Small intestine (tissue), 7 donors: ENCODE measurements around the gene KRTAP9-1. TPM values are rescaled to one million over a fixed set of nuclear protein-coding genes. Genes with fewer than 3 reads are reported as not detected.
"Not testable (repeated sequence)": the region's sequence is repeated elsewhere in the genome, so short reads cannot be mapped to it uniquely, and the experiment has no call there.

Experiments
- DNase-seq, 2 donors: peaks; one replicate each; pipeline versions ENCODE4 v3.0.0 to v3.0.0-alpha.2; 2013
- FAIRE-seq: peaks from 2 replicates; lab custom pipeline; 2012; peaks lifted over from hg19 to GRCh38; lab: Jason Lieb, UNC
- H3K27ac ChIP-seq, 3 donors: one replicate each; pipeline ENCODE4 v1.5.1; 2013; ENCODE audit warnings: low read length in 2 of 3, mild to moderate bottlenecking in 2 of 3, control low read depth in 1 of 3, inconsistent platforms in 1 of 3, low read depth in 1 of 3, moderate library complexity in 1 of 3
- H3K27me3 ChIP-seq, 3 donors: one replicate each; pipeline ENCODE4 v1.6.1; 2013; ENCODE audit warnings: low read length in 3 of 3, inconsistent platforms in 1 of 3; ENCODE audit not compliant: control insufficient read depth in 3 of 3, insufficient read depth in 3 of 3
- H3K36me3 ChIP-seq, 3 donors: one replicate each; pipeline ENCODE4 v1.6.1; 2013; ENCODE audit warnings: low read length in 3 of 3, inconsistent platforms in 1 of 3, low read depth in 1 of 3, mild to moderate bottlenecking in 1 of 3, moderate library complexity in 1 of 3; ENCODE audit not compliant: control insufficient read depth in 3 of 3, insufficient read depth in 2 of 3
- H3K4me1 ChIP-seq, 3 donors: one replicate each; pipeline ENCODE4 v1.6.1; 2013; ENCODE audit warnings: low read length in 2 of 3, inconsistent platforms in 1 of 3, low read depth in 1 of 3, mild to moderate bottlenecking in 1 of 3, moderate library complexity in 1 of 3; ENCODE audit not compliant: control insufficient read depth in 3 of 3, insufficient read depth in 2 of 3
- H3K4me3 ChIP-seq, 3 donors: one replicate each; pipeline ENCODE4 v1.5.1; 2013; ENCODE audit warnings: low read length in 3 of 3, control low read depth in 1 of 3, inconsistent platforms in 1 of 3, low read depth in 1 of 3, mild to moderate bottlenecking in 1 of 3, moderate library complexity in 1 of 3
- H3K9me3 ChIP-seq, 2 donors: one replicate each; pipeline ENCODE4 v1.6.1; 2013; ENCODE audit warnings: low read depth in 1 of 2, low read length in 1 of 2; ENCODE audit not compliant: control insufficient read depth in 2 of 2, insufficient read depth in 1 of 2
- whole genome bisulfite sequencing, 3 donors: extraction: QIAGEN DNeasy Blood & Tissue Kit; methylation state at CpG; one replicate each; pipeline ENCODE4 v1.1.7; 2013; 5-methylcytosine and 5-hydroxymethylcytosine counted together
- polyA plus RNA-seq, 4 donors: library from polyadenylated mRNA; stranded (reverse) in 3 of 4; unstranded in 1 of 4; fragments of 200-250 nt in 3 of 4; fragments of 120-200 nt in 1 of 4; gene quantifications; one replicate each; pipeline versions ENCODE4 v1.2.1 to v1.2.3, GENCODE V29; 2013
- donor health status: healthy with polysubstance abuse.
- donor health status: control.
- donor health status: control.
- donor health status: Bipolar disorder and iron deficiency.
- donor health status: healthy.

The KRTAP9-1 gene
- polyA plus RNA-seq, 4 donors, result not detected

DNA sequence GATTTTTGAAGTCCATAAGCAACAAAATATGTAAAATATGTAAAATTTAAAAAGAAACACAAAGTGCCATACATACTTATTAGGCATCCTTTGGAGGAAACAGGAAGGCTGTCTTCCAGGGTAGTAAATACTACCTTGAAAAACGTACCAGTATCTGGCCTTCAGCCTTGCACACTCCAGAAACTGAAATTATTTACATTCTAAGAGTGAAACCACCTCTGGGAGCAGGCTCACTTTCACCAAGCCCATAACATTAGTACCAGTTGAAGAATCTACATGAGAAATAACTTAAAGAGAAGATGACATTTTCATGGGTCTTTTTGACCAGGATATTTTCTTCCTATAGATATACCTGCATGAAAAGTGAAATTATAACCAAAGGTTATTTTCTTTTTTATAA, 6.4 kb downstream of the KRTAP9-1 start:
- Histone ChIP-seq H3K27ac (no peak overlapping the region), H3K36me3 (no peaks in the 10 kb centered on the region), H3K4me3 (no peak overlapping the region), H3K9me3 (no peaks in the 10 kb centered on the region), H3K4me1 (no peaks in the 10 kb centered on the region), H3K27me3 (peaks cover 0 to 3% (median 2%) of the 10 kb centered on the region in 3 donors)
- no peak for DNase-seq
- FAIRE-seq, result no peak
- WGBS, 3 donors, result 7 to 24% (median 9%) methylated on average over 1 of the region's 1 CpG

GRCh38 chr17:41199421-41200078, 9.9 kb downstream of the KRTAP9-1 start:
- H3K27ac ChIP-seq, result no peak overlapping the region

GRCh38 chr17:41211845-41212466, 22.3 kb downstream of the KRTAP9-1 start:
- Histone ChIP-seq H3K4me1 (no peaks in the 10 kb centered on the region), H3K27me3 (peaks cover 4 to 11% (median 5%) of the 10 kb centered on the region in 3 donors), H3K4me3 (no peak overlapping the region), H3K36me3 (no peaks in the 10 kb centered on the region), H3K27ac (no peak overlapping the region), H3K9me3 (no peaks in the 10 kb centered on the region)
- 14 to 33% (median 21%) methylated on average over 1 of the region's 1 CpG for WGBS, 3 donors
- FAIRE-seq (no peak), DNase-seq (peak; percentile 6 to 9)

More at GRCh38 chr17:41199421-41200078, 9.9 kb downstream of the KRTAP9-1 start:
- 49 to 59% (median 51%) methylated on average over 4 to 5 of the region's 5 CpGs for WGBS, 3 donors
- DNase-seq, result no peak
- H3K27me3 ChIP-seq, result no peaks in the 10 kb centered on the region
- H3K36me3 ChIP-seq, result no peaks in the 10 kb centered on the region
- H3K4me3 ChIP-seq, result no peak overlapping the region
- no peaks in the 10 kb centered on the region for H3K9me3 ChIP-seq
- no peaks in the 10 kb centered on the region for H3K4me1 ChIP-seq
- FAIRE-seq, result no peak

DNA sequence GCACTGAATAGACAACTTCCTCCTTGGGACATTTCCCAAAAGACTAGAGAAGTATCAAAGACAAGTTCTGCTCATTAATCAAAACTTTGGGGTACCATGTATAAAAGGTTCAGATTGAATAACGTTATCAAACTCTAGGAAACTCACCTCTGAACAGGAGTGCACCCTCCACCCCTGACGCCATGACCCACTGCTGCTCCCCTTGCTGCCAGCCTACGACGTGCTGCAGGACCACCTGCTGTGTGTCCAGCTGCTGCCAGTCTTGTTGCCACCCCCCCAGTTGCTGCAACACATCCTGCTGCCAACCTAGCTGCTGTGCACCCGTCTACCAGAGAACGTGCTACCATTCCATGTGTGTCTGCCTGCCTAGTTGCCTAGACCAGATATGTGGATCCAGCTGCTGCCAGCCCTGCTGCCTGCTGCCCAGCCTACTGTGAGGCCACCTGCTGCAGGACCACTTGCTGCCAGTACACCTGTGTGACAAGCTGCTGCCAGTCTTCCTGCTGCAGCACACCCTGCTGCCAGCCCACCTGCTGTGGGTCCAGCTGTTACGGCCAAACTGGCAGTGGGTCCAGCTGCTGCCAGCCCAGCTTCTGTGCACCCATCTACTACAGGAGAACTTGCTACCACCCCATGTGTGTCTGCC, 23.0 kb downstream of the KRTAP9-1 start:
- FAIRE-seq (no peak), DNase-seq (no peak)
- Histone ChIP-seq H3K4me1 (no peaks in the 10 kb centered on the region), H3K9me3 (no peaks in the 10 kb centered on the region), H3K27ac (no peak overlapping the region), H3K4me3 (no peak overlapping the region), H3K27me3 (peaks cover 4 to 11% (median 5%) of the 10 kb centered on the region in 3 donors), H3K36me3 (no peaks in the 10 kb centered on the region)
- WGBS, 3 donors, result 41 to 75% (median 60%) methylated on average over 7 of the region's 7 CpGs

DNA sequence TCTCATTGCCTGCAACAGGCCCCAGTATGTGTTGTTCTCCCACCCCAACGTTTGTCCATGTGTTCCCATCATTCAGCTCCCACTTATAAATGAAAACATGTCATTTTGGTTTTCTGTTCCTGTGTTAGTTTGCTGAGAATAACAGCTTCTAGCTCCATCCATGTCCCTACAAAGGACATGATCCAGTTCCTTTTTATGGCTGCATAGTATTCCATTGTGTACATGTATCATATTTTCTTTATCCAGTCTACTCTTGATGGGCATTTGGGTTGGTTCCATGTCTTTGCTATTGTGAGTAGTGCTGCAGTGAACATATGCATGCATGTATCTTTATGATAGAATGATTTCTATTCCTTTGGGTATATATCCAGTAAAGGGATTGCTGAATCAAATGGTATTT, 26.0 kb downstream of the KRTAP9-1 start:
- DNase-seq, result no peak
- no peaks in the 10 kb centered on the region for H3K36me3 ChIP-seq
- no peak overlapping the region for H3K4me3 ChIP-seq
- H3K27me3 ChIP-seq, result peaks cover 0 to 11% (median 4%) of the 10 kb centered on the region in 3 donors
- no peak overlapping the region for H3K27ac ChIP-seq
- no peaks in the 10 kb centered on the region for H3K4me1 ChIP-seq
- no peak for FAIRE-seq
- no peaks in the 10 kb centered on the region for H3K9me3 ChIP-seq
- WGBS, 3 donors, result 70 to 76% (median 70%) methylated on average over 1 of the region's 1 CpG

DNA sequence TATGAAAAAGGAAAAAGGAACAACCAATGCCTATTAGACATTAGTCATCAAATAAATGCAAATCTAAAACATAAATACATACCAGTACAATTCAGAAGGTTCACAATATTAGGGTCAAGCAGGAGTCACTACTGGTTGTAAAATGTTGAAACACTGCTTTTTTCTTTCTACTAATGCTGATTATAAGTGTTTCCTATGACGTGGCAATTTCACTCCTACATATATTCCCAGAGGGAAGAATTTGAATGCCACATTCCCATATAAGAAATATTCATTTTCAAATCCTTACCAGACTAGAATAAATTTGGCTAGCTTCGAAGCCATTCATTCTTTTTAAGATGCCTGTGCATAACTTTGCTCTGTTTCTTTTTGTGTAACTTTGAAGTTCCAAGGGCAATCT, 34.1 kb downstream of the KRTAP9-1 start:
- Histone ChIP-seq H3K36me3 (no peaks in the 10 kb centered on the region), H3K4me1 (no peaks in the 10 kb centered on the region), H3K27me3 (peaks cover 0 to 3% (median 0%) of the 10 kb centered on the region in 3 donors), H3K9me3 (no peaks in the 10 kb centered on the region), H3K27ac (no peak overlapping the region), H3K4me3 (no peak overlapping the region)
- no peak for FAIRE-seq
- WGBS, 3 donors, result 58 to 70% (median 67%) methylated on average over 2 of the region's 2 CpGs
- no peak for DNase-seq

DNA sequence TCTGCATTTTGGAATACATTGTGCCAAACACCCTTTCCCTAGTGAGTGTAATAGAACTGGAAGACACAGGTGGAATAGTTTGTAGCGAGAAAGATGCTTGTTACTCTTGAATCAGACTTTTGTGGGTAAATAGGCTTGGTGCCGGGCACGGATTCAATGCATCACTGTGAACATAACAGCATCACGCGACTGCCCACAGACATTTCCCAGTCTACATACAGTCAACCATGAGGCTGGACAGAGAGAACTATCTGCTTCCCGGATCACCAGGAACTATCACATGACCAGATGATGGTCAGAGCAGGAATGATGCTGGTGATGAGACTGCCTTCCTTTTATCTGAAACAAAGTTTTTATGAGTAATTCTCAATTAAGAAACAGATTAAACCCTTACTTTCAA, 36.4 kb downstream of the KRTAP9-1 start:
- Histone ChIP-seq H3K27me3 (peaks cover 0 to 5% (median 0%) of the 10 kb centered on the region in 3 donors), H3K9me3 (no peaks in the 10 kb centered on the region), H3K27ac (no peak overlapping the region), H3K4me1 (no peaks in the 10 kb centered on the region), H3K36me3 (no peaks in the 10 kb centered on the region), H3K4me3 (no peak overlapping the region)
- FAIRE-seq (no peak), DNase-seq (no peak)
- WGBS, 3 donors, result 88 to 92% (median 88%) methylated on average over 6 of the region's 6 CpGs

- H3K36me3 ChIP-seq, FAIRE-seq, H3K27me3 ChIP-seq, H3K4me1 ChIP-seq, H3K9me3 ChIP-seq, H3K4me3 ChIP-seq, DNase-seq, H3K27ac ChIP-seq: not testable (repeated sequence)
- 7 to 57% (median 30%) methylated on average over 2 to 3 of the region's 4 CpGs for WGBS, 3 donors
These were observed 37.0 kb downstream of the KRTAP9-1 start, which contains the start of gene KRTAP9-2 for GRCh38 chr17:41226598-41227095. Gene KRTAP9-2 (plus strand): TSS chr17:41226648. CDS start chr17:41226655, 7 bp downstream.
